Endodermal cell (in vitro differentiated cells): ENCODE data around the gene CRYBA4. TPM values are rescaled to one million over a fixed set of nuclear protein-coding genes. Genes with fewer than 3 reads are reported as not detected.
"Not testable (repeated sequence)": the region's sequence is repeated elsewhere in the genome, so short reads cannot be mapped to it uniquely, and the experiment has no call there.

Experiments used
- DNase-seq: peaks from one replicate; pipeline ENCODE4 v3.0.0-alpha.2; 2017
- H3K27ac ChIP-seq: 2 replicates; pipeline ENCODE4 v1.5.1; 2013; ENCODE audit warnings: mild to moderate bottlenecking, low read depth, low read length, moderate library complexity
- H3K27me3 ChIP-seq: 2 replicates; pipeline ENCODE4 v1.6.1; 2013; ENCODE audit warnings: mild to moderate bottlenecking, low read length, moderate library complexity; ENCODE audit not compliant: insufficient read depth, control insufficient read depth, poor library complexity, severe bottlenecking
- H3K36me3 ChIP-seq: 2 replicates; pipeline ENCODE4 v1.7.0; 2013; ENCODE audit warnings: mild to moderate bottlenecking, low read length, moderate library complexity; ENCODE audit not compliant: control insufficient read depth, insufficient read depth
- H3K4me1 ChIP-seq: one replicate; pipeline ENCODE4 v1.7.0; 2013; ENCODE audit warnings: low read length; ENCODE audit not compliant: control insufficient read depth, insufficient read depth
- H3K4me3 ChIP-seq: 2 replicates; pipeline ENCODE4 v1.5.1; 2013; ENCODE audit warnings: mild to moderate bottlenecking, low read length, moderate library complexity
- H3K9ac ChIP-seq: 2 replicates; pipeline ENCODE4 v1.6.1; 2013; ENCODE audit warnings: mild to moderate bottlenecking, low read length, moderate library complexity; ENCODE audit not compliant: poor library complexity, severe bottlenecking; ENCODE audit errors: extremely low read depth
- H3K9me3 ChIP-seq: 2 replicates; pipeline ENCODE4 v1.6.1; 2013; ENCODE audit warnings: mild to moderate bottlenecking, low read length, moderate library complexity; ENCODE audit not compliant: control insufficient read depth
- H3K27ac Mint-ChIP-seq: 2 replicates; pipeline ENCODE4 v1.8.0; 2020; ENCODE audit warnings: mixed read lengths
- H3K27me3 Mint-ChIP-seq: 2 replicates; pipeline ENCODE4 v1.8.0; 2021; ENCODE audit warnings: mild to moderate bottlenecking, mixed read lengths; ENCODE audit not compliant: insufficient read depth
- H3K36me3 Mint-ChIP-seq: 2 replicates; pipeline ENCODE4 v1.8.0; 2020; ENCODE audit warnings: low read depth, mixed read lengths
- H3K4me1 Mint-ChIP-seq: 2 replicates; pipeline ENCODE4 v1.8.0; 2020; ENCODE audit warnings: mixed read lengths
- H3K4me3 Mint-ChIP-seq: 2 replicates; pipeline ENCODE4 v1.8.0; 2020; ENCODE audit warnings: mild to moderate bottlenecking, moderate library complexity, mixed read lengths
- H3K9me3 Mint-ChIP-seq: 2 replicates; pipeline ENCODE4 v1.8.0; 2020; ENCODE audit warnings: mild to moderate bottlenecking, mixed read lengths
- CTCF ChIP-seq: fragments of 200-600 bp; sonication (generic); conservative IDR thresholded peaks from 2 replicates; pipeline ENCODE4 v1.5.0; 2021; ENCODE audit warnings: antibody characterized with exemption, mild to moderate bottlenecking
- WGBS, 2 experiments: methylation state at CpG; one replicate each; pipeline versions ENCODE4 v1.1.5 to v1.1.7; 2013; ENCODE audit warnings: missing lambda C conversion rate in 2 of 2, mixed read lengths in 1 of 2; ENCODE audit not compliant: insufficient coverage in 1 of 2, insufficient read length in 1 of 2; 5-methylcytosine and 5-hydroxymethylcytosine counted together
- total RNA-seq, 2 donors: library from RNA; stranded (reverse); fragmentation: NEBNext Ultra II Directional in 1 of 2; extraction: Animal tissue kit (Norgen Biotek cat#: 25700) in 1 of 2; gene quantifications; 2 replicates in 1 of 2; 3 replicates in 1 of 2; pipeline ENCODE4 v1.2.1, GENCODE V29; 2021

The CRYBA4 gene
- total RNA-seq, 2 donors from 2014 or later, result not detected

DNA sequence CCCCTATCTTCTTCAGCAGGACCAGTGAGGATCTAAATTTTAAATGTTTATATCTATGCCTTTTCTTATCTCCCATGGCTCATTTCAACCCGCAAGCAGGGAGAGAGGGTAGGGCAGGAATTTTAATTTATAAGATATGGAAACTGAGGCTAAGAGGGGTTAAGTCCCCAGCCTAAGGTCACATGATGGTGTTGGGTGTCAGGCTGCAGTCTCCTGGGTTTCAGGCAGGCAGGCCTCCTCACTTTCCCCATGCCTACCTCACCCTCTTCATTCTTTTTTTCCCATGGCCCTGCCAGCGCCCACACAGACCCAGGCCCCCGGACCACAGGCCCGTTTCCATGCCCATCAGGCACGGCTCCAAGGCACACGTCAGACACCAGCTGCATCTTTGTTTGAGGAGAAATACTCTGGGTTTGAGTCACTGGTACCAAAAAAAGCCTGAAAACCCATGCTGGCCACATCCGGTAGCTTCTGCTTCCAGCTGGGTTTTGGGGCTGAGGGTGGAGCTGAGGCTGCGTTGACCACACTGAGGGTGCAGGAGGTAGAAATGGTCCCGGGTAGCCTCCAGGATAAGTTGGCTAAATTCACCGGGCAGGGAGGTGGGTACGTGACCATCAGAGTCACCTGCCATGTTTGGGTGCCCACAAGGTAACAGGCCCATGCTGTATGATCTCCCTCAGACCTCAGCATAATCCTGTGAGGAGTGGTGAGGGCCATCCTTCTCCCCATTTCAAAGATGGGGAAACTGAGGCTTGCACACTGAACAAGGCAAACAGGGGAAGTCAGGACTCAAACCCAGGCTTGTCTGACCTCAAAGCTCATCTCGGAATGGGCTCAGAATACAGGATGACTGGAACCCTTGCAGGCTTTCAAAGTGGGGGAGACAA is 11.4 kb upstream of the CRYBA4 start:
- DNase-seq, result no peak
- Mint-ChIP-seq H3K4me1 (peaks cover 28% of the 10 kb centered on the region), H3K9me3 (no peaks in the 10 kb centered on the region), H3K27me3 (peaks cover 2% of the 10 kb centered on the region), H3K36me3 (no peaks in the 10 kb centered on the region), H3K27ac (no peak overlapping the region), H3K4me3 (no peak overlapping the region)
- no peak overlapping the region for H3K9ac ChIP-seq
- no peak for TF ChIP-seq CTCF
- WGBS, 2 experiments, result 89 to 92% methylated on average over 9 to 12 of the region's 12 CpGs
- H3K36me3 ChIP-seq, result no peaks in the 10 kb centered on the region
- no peaks in the 10 kb centered on the region for H3K27me3 ChIP-seq
- no peak overlapping the region for H3K27ac ChIP-seq
- H3K9me3 ChIP-seq, result no peaks in the 10 kb centered on the region
- no peak overlapping the region for H3K4me3 ChIP-seq
- H3K4me1 ChIP-seq, result peaks cover 4% of the 10 kb centered on the region

DNA sequence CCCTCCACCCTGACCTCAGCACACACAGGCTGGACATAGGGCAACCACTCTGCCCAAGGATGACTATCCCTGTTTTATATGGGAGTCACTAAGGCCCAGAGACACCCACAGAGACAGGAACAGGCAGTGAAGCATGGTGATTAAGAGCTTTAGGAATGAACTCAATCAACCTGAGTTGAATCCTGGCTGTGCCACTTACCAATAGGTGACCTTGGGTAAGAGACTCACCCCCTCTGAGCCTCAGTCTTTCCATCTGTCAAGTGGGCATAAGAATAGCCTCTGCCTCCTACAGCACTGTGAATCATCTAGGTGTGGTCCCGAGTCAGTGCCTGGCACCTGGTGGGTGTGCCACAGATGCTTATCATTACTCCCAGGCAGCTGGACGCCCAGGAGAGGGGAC is 10.8 kb upstream of the CRYBA4 start:
- H3K27me3 Mint-ChIP-seq, result peaks cover 2% of the 10 kb centered on the region
- H3K27ac ChIP-seq, result no peak overlapping the region
- TF ChIP-seq CTCF, result no peak
- no peak overlapping the region for H3K4me3 ChIP-seq
- no peak overlapping the region for H3K27ac Mint-ChIP-seq
- H3K4me1 Mint-ChIP-seq, result peaks cover 32% of the 10 kb centered on the region
- no peaks in the 10 kb centered on the region for H3K36me3 ChIP-seq
- no peak for DNase-seq
- no peaks in the 10 kb centered on the region for H3K27me3 ChIP-seq
- no peaks in the 10 kb centered on the region for H3K9me3 Mint-ChIP-seq
- H3K9ac ChIP-seq, result no peak overlapping the region
- H3K36me3 Mint-ChIP-seq, result no peaks in the 10 kb centered on the region
- H3K4me3 Mint-ChIP-seq, result no peak overlapping the region
- H3K9me3 ChIP-seq, result no peaks in the 10 kb centered on the region
- H3K4me1 ChIP-seq, result peaks cover 4% of the 10 kb centered on the region
- WGBS, 2 experiments, result 88 to 100% methylated on average over 1 to 2 of the region's 2 CpGs

GRCh38 chr22:26612652-26613051 is 9.1 kb upstream of the CRYBA4 start:
- no peak for DNase-seq
- H3K36me3 Mint-ChIP-seq, result no peaks in the 10 kb centered on the region
- Histone ChIP-seq H3K9ac (no peak overlapping the region), H3K27me3 (no peaks in the 10 kb centered on the region), H3K9me3 (no peaks in the 10 kb centered on the region), H3K4me1 (peaks cover 19% of the 10 kb centered on the region), H3K4me3 (no peak overlapping the region), H3K36me3 (no peaks in the 10 kb centered on the region), H3K27ac (no peak overlapping the region)
- no peak for TF ChIP-seq CTCF
- no peak overlapping the region for H3K4me3 Mint-ChIP-seq
- 94% methylated on average over 2 to 4 of the region's 4 CpGs for WGBS, 2 experiments
- no peak overlapping the region for H3K27ac Mint-ChIP-seq
- no peaks in the 10 kb centered on the region for H3K9me3 Mint-ChIP-seq
- peaks cover 2% of the 10 kb centered on the region for H3K27me3 Mint-ChIP-seq
- peaks cover 46% of the 10 kb centered on the region for H3K4me1 Mint-ChIP-seq

- not testable (repeated sequence) for H3K4me3 ChIP-seq, H3K27me3 ChIP-seq, H3K36me3 Mint-ChIP-seq, H3K36me3 ChIP-seq, H3K9ac ChIP-seq, H3K27ac Mint-ChIP-seq, H3K27me3 Mint-ChIP-seq, H3K27ac ChIP-seq, H3K9me3 Mint-ChIP-seq, H3K9me3 ChIP-seq
- Mint-ChIP-seq H3K4me1 (peaks cover 41% of the 10 kb centered on the region), H3K4me3 (peak overlapping the region; percentile 36)
- peak; percentile 85 for DNase-seq
- WGBS, 2 experiments, result 5 to 12% methylated on average over 6 to 8 of the region's 10 CpGs
- H3K4me1 ChIP-seq, result peaks cover 25% of the 10 kb centered on the region
Measured at GRCh38 chr22:26613753-26614152, 8.0 kb upstream of the CRYBA4 start.
